GM18858 (cell line): ENCODE data around the gene RNF113B.

Experiments used
- ATAC-seq: cut with Tn5 transposase; IDR thresholded peaks from one replicate; pipeline ENCODE4 v1.9.1; 2021; ENCODE audit not compliant: unreplicated experiment

RNF113B gene

DNA sequence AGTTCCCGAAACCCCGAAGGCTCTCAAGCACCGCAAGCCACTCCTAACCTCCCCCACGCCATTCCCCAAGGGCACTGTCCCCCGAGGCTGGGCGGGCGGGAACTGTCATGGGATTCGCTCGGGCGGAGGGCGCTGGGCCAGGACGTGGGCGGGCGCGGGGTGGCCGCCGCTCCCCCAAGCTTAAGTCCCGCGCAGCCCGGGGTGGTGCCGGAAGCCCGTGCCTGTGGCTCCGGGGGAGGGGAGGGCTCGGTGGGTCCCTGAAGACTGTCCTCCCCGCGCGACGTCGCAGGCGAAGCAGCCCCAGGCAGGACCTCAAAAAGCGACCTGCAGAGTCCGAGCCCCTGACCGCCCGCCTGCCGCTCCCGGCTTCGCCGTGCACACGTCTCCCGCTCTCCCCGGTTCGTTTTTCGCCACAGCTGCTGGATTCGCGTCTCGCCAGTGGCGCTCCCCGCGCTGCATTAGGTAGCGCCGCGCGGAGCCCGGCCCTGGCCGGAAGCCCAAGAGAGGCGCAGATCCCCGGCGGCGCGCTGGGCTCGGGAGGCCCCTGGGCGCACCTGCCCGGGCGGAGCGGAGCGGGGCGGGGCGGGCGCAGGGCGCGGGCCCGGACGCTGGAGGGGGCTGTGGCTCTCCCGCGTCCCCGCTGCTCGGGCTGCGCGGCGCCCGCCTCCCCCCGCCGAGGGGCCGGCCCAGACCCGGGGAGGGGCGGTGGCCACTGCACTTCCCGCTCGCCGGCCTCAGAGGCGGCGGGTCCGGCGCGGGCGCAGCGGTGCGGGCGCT, 34.5 kb downstream of the RNF113B start, which contains the start of gene FARP1:
Gene FARP1, plus strand, starts transcription at position 715 of the 777 bp plus-strand sequence. CDS start 70,149 bp downstream, outside the sequence.
- ATAC-seq = peak; percentile 73

DNA sequence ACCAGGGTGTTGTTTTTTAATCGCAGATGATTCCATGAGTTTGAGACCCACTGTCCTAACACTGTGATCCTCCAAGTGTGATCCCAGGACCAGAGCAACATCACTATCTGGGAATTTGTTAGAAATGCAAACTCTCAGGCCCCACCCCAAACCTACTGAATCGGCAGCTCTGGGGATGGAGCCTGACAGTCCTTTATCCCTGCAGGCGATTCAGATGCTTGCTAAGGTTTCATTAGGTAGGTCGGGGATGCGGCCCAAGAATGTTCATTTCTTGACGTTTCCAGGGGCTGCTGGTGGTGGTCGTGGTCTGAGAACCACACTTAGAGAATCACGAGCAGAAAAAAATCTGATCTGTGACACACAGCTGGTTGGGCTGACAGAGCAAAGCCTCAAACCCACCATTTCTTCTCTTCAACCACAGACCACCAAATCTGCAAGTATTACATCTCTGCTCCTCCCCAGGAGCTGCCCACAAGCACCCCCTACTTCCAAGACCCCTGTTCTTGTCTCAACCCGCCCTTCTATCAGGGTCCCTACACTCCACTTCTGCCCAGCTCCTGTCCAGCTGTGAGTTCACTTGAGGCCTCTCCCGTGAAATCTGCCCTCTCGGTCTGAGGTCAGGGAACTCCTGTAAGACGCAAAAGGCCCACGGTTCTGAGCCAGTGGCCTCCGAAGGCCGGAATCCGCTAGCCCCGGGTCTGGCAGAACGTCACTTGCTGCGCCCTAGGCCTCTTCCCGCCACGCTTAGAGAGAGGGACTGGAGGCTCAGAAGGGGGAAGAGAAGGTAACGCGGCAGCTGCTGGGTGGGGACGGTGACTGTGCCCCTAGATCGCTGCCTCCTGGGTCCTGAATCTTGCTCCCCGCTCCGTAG, 35.3 kb downstream of the RNF113B start:
- no peak for ATAC-seq

DNA sequence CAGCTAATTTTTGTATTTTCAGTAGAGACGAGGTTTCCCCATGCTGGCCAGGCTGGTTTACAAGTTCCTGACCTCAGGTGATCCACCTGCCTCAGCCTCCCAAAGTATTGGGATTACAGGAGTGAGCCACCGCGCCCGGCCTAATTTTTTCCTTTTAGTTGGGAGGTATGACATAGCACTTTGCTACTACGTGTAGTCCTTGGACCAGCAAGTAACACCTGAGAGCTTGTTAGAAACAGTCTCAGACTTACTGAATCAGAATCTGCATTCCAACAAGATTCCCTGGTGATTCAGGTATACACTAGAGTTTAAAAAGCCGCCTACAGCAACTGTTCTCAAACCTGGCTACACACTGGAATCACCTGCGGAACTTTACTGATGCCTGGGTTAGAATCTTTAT, 36.0 kb downstream of the RNF113B start:
- no peak for ATAC-seq

DNA sequence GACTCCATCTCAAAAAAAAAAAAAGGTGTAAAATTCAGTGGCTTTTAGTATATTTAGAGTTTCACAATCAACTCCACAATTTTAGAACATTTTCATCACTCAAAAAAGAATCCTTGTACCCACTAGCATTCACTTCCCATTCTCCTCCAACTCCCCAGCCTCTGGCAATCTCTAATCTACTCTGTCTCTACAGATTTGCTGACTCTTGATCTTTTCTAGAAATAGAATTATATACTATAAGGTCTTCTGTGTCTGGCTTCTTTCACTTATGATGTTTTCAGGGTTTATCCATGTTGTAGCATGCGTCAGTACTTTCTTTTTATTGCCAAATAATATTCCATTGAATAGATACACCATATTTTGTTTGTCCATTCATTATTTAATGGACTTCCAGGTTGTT, 42.2 kb downstream of the RNF113B start:
- no peak for ATAC-seq

DNA sequence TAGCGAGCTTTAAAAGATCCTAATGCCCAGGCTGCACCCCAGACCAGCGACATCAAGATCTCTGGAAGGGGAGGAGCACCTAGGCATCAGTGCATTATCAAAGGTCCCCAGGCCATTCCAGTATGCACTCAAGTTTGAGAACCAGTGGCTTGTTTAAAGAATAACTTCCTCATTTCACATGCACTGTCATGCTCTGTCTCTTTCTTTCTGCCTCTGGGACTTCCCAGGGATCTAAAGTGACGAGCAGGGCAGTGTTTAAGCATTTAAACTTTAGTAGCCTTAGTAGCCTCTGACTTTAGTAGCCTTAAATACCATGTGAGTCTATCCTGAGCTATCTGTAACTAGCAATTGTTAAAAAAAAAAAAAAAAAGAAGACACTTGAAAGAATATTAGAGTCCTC, 43.1 kb downstream of the RNF113B start:
- ATAC-seq = peak; percentile 98

DNA sequence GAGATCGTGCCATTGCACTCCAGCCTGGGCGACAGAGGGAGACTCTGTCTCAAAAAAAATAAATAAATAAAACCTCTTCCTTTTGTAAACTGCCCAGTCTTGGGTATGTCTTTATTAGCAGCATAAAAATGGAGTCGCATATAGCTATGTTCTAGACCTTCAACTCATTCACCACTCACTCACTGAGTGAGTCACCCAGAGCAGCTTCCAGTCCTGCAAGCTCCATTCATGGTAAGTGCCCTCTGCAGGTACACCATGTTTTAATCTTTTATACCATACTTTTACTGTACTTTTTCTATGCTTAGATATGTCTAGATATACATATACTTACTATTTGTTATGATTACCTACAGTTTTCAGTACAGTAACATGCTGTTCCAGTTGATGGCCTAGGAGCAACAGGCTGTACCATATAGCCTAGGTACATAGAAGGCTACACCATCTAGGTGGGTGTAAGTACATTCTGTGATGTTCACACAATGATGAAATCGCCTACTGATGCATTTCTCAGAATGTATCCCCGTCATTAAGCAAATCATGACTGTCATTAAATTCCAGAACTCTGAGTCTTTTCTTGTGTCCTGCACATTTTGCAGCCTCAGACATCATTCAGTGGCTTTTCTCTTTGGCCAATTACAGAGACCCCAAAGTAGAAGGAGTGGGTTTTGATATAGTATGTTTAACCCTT, 47.9 kb downstream of the RNF113B start:
- ATAC-seq = no peak
